Uterus (tissue), 2 donors: ENCODE measurements around the gene SCAF4.

Experiments used
- POLR2A ChIP-seq, 2 donors: fragments of 450-650 bp; IDR thresholded peaks; one replicate each; pipeline ENCODE4 v1.6.1; 2016; ENCODE audit warnings: antibody characterized with exemption in 2 of 2, mild to moderate bottlenecking in 1 of 2, moderate library complexity in 1 of 2
- TF ChIP-seq, protein P1 (sequence below), 4 experiments: fragments of 200-600 bp in 2 of 4; fragments of 450-650 bp in 2 of 4; sonication (generic) in 2 of 4; IDR thresholded peaks; one replicate each; pipeline ENCODE4 v1.5.1; 2016 to 2019; ENCODE audit warnings: antibody characterized with exemption in 4 of 4, mild to moderate bottlenecking in 2 of 4, moderate library complexity in 1 of 4

- TF ChIP-seq, protein P1, sequence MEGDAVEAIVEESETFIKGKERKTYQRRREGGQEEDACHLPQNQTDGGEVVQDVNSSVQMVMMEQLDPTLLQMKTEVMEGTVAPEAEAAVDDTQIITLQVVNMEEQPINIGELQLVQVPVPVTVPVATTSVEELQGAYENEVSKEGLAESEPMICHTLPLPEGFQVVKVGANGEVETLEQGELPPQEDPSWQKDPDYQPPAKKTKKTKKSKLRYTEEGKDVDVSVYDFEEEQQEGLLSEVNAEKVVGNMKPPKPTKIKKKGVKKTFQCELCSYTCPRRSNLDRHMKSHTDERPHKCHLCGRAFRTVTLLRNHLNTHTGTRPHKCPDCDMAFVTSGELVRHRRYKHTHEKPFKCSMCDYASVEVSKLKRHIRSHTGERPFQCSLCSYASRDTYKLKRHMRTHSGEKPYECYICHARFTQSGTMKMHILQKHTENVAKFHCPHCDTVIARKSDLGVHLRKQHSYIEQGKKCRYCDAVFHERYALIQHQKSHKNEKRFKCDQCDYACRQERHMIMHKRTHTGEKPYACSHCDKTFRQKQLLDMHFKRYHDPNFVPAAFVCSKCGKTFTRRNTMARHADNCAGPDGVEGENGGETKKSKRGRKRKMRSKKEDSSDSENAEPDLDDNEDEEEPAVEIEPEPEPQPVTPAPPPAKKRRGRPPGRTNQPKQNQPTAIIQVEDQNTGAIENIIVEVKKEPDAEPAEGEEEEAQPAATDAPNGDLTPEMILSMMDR (IDR thresholded peaks at IDR 0.05) = no peak
- TF ChIP-seq POLR2A (IDR thresholded peaks at IDR 0.05) = no peak
Observed at GRCh38 chr21:31713973-31714740, 17.8 kb downstream of the SCAF4 start.
